LNCAP (cell line): ENCODE results near the gene STK36.

Experiments used
- CTCF ChIP-seq: fragments of 450-650 bp; IDR thresholded peaks from 2 replicates; pipeline ENCODE4 v1.5.1; 2017; ENCODE audit warnings: mild to moderate bottlenecking

STK36 gene

GRCh38 chr2:218648787-218649100 lies 23.1 kb upstream of the STK36 start:
- peak; percentile 33; the same call in 1 of the 2 replicates for TF ChIP-seq CTCF

GRCh38 chr2:218655751-218656150 lies 16.1 kb upstream of the STK36 start:
- TF ChIP-seq CTCF: no peak

- peak; percentile 50 for TF ChIP-seq CTCF
Observed at GRCh38 chr2:218658671-218659257, 13.1 kb upstream of the STK36 start.

- TF ChIP-seq CTCF: no peak
Observed at GRCh38 chr2:218659258-218659987, 12.5 kb upstream of the STK36 start, which contains the start of the genes BCS1L and ZNF142. Gene BCS1L (plus strand): TSS chr2:218659683. CDS start chr2:218660988, 1,305 bp downstream. Gene ZNF142 (minus strand): TSS chr2:218659623. CDS start chr2:218656429, 3,194 bp downstream.

GRCh38 chr2:218659988-218660358 lies 11.9 kb upstream of the STK36 start:
- no peak for TF ChIP-seq CTCF

- no peak for TF ChIP-seq CTCF
Observed at GRCh38 chr2:218662377-218662776, 9.5 kb upstream of the STK36 start.

- no peak for TF ChIP-seq CTCF
Observed at GRCh38 chr2:218662827-218663226, 9.1 kb upstream of the STK36 start.
